Activated CD4-positive, alpha-beta T cell treated with anti-CD3 and anti-CD28 coated beads for 36 hours (primary cell): ENCODE measurements around the gene WDR33. TPM values are rescaled to one million over a fixed set of nuclear protein-coding genes. Genes with fewer than 3 reads are reported as not detected.
"Not testable (repeated sequence)": the region's sequence is repeated elsewhere in the genome, so short reads cannot be mapped to it uniquely, and the experiment has no call there.

Experiments used
- ATAC-seq: fragments of 200-7000 bp; cut with Tn5 transposase; one replicate; pipeline ENCODE4 v1.10.0; 2021; ENCODE audit warnings: mild to moderate bottlenecking, moderate library complexity
- CTCF ChIA-PET: fragments of 350-600 bp; sonication (Branson Sonifier 250); formaldehyde crosslinking; loops from one replicate; lab custom pipeline; 2021; ENCODE audit warnings: antibody characterized with exemption; lab: Charles Lee
- POLR2A ChIA-PET: fragments of 350-600 bp; sonication (Branson Sonifier 250); formaldehyde crosslinking; loops from one replicate; lab custom pipeline; 2021; ENCODE audit warnings: antibody characterized with exemption, inconsistent platforms; lab: Charles Lee
- DNase-seq: peaks from one replicate; pipeline ENCODE4 v3.0.0-alpha.2; 2020
- H3K27ac Mint-ChIP-seq: one replicate; pipeline ENCODE4 v1.8.0; 2021; ENCODE audit warnings: mixed read lengths
- H3K27me3 Mint-ChIP-seq: one replicate; pipeline ENCODE4 v1.8.0; 2021; ENCODE audit warnings: mixed read lengths
- H3K36me3 Mint-ChIP-seq: one replicate; pipeline ENCODE4 v1.8.0; 2021; ENCODE audit warnings: low read depth, mixed read lengths
- H3K4me1 Mint-ChIP-seq: one replicate; pipeline ENCODE4 v1.8.0; 2021; ENCODE audit warnings: mixed read lengths
- H3K4me3 Mint-ChIP-seq: one replicate; pipeline ENCODE4 v1.8.0; 2021; ENCODE audit warnings: mild to moderate bottlenecking, moderate library complexity, mixed read lengths
- H3K9me3 Mint-ChIP-seq: one replicate; pipeline ENCODE4 v1.8.0; 2021; ENCODE audit warnings: low read depth, mixed read lengths
- intact Hi-C, 2 experiments: fragments of 100-400 bp; cut with DNase I in 1 of 2; cut with micrococcal nuclease in 1 of 2; formaldehyde crosslinking; loops; one replicate each; pipeline versions ENCODE4 v1.14.2 to v1.15.1; 2022 to 2024; cut with DNase I, micrococcal nuclease
- total RNA-seq, 2 experiments: library from RNA; stranded (reverse); gene quantifications; one replicate each; pipeline ENCODE4 v1.2.3, GENCODE V29; 2021

The WDR33 gene
- total RNA-seq, 2 experiments from 2014 or later: 58.6 to 76.3 TPM

GRCh38 chr2:127840893-127841292 is 29.9 kb upstream of the WDR33 start:
- peaks cover 14% of the 10 kb centered on the region for H3K36me3 Mint-ChIP-seq
- POLR2A ChIA-PET: no interaction called here
- CTCF ChIA-PET: no interaction called here
- no peaks in the 10 kb centered on the region for H3K9me3 Mint-ChIP-seq
- ATAC-seq (no peak), DNase-seq (no peak)
- no peak overlapping the region for H3K4me3 Mint-ChIP-seq
- H3K4me1 Mint-ChIP-seq: peaks cover 4% of the 10 kb centered on the region
- H3K27me3 Mint-ChIP-seq: no peaks in the 10 kb centered on the region
- no peak overlapping the region for H3K27ac Mint-ChIP-seq
- intact Hi-C loops: no loop called here

- no peaks in the 10 kb centered on the region for H3K9me3 Mint-ChIP-seq
- ATAC-seq: no peak
- no peaks in the 10 kb centered on the region for H3K27me3 Mint-ChIP-seq
- no peak overlapping the region for H3K4me3 Mint-ChIP-seq
- ChIA-PET CTCF (no interaction called here), POLR2A (no interaction called here)
- intact Hi-C loops: no loop called here
- H3K27ac Mint-ChIP-seq: no peak overlapping the region
- H3K4me1 Mint-ChIP-seq: peaks cover 13% of the 10 kb centered on the region
- no peak for DNase-seq
- no peaks in the 10 kb centered on the region for H3K36me3 Mint-ChIP-seq
Measured at GRCh38 chr2:127834951-127835350, 24.0 kb upstream of the WDR33 start.

GRCh38 chr2:127829845-127830246 is 18.9 kb upstream of the WDR33 start:
- intact Hi-C loops: loop anchor here (1.0 to 2.0 kb wide), 3 partner anchors 19 to 28 kb away; partner anchors contain the start of genes WDR33 (in 2 of the 2) and POLR2D (in 1 of the 2)
- Mint-ChIP-seq H3K9me3 (peaks cover 19% of the 10 kb centered on the region), H3K27me3 (no peaks in the 10 kb centered on the region), H3K36me3 (peaks cover 15% of the 10 kb centered on the region), H3K4me1 (peaks cover 27% of the 10 kb centered on the region), H3K27ac (peak overlapping the region; percentile 78), H3K4me3 (no peak overlapping the region)
- DNase-seq (peak; percentile 83), ATAC-seq (peak; percentile 97)
- POLR2A ChIA-PET: interaction anchor here (0.7 kb wide), 1 partner anchor 376 kb away, joined by 3 read pairs; no protein-coding TSS in a partner anchor
- CTCF ChIA-PET: interaction anchor here (1.4 to 1.8 kb wide), 2 partner anchors 11 to 62 kb away, joined by 3 to 6 read pairs; no protein-coding TSS in a partner anchor

GRCh38 chr2:127826708-127827107 is 15.7 kb upstream of the WDR33 start:
- intact Hi-C loops, H3K27me3 Mint-ChIP-seq, ATAC-seq, H3K27ac Mint-ChIP-seq, POLR2A ChIA-PET, H3K4me3 Mint-ChIP-seq, DNase-seq: not testable (repeated sequence)
- Mint-ChIP-seq H3K4me1 (peaks cover 27% of the 10 kb centered on the region), H3K36me3 (peaks cover 15% of the 10 kb centered on the region), H3K9me3 (peaks cover 19% of the 10 kb centered on the region)
- CTCF ChIA-PET: interaction anchor here (2.3 kb wide), 1 partner anchor 15 kb away, joined by 8 read pairs; no protein-coding TSS in a partner anchor

- ATAC-seq (no peak), DNase-seq (no peak)
- intact Hi-C loops: no loop called here
- POLR2A ChIA-PET: no interaction called here
- Mint-ChIP-seq H3K4me1 (peaks cover 25% of the 10 kb centered on the region), H3K36me3 (peaks cover 15% of the 10 kb centered on the region), H3K27me3 (no peaks in the 10 kb centered on the region), H3K27ac (no peak overlapping the region), H3K4me3 (no peak overlapping the region), H3K9me3 (peaks cover 19% of the 10 kb centered on the region)
- CTCF ChIA-PET: interaction anchor here (0.8 kb wide), 1 partner anchor 55 kb away, joined by 3 read pairs; no protein-coding TSS in a partner anchor
Measured at GRCh38 chr2:127826047-127826446, 15.1 kb upstream of the WDR33 start.

- intact Hi-C loops: no loop called here
- Mint-ChIP-seq H3K27ac (no peak overlapping the region), H3K36me3 (peaks cover 9% of the 10 kb centered on the region), H3K9me3 (peaks cover 18% of the 10 kb centered on the region), H3K27me3 (peaks cover 11% of the 10 kb centered on the region), H3K4me1 (no peaks in the 10 kb centered on the region), H3K4me3 (no peak overlapping the region)
- DNase-seq: no peak
- ChIA-PET POLR2A (no interaction called here), CTCF (interaction anchor here (0.6 kb wide), 1 partner anchor 37 kb away, joined by 5 read pairs; no protein-coding TSS in a partner anchor)
- ATAC-seq: no peak
Measured at GRCh38 chr2:127820080-127820668, 9.2 kb upstream of the WDR33 start.

GRCh38 chr2:127818794-127819425 is 7.9 kb upstream of the WDR33 start:
- peaks cover 18% of the 10 kb centered on the region for H3K9me3 Mint-ChIP-seq
- ChIA-PET POLR2A (no interaction called here), CTCF (interaction anchor here (1.6 kb wide), 1 partner anchor 11 kb away, joined by 6 read pairs; no protein-coding TSS in a partner anchor)
- H3K36me3 Mint-ChIP-seq: peaks cover 9% of the 10 kb centered on the region
- no peak overlapping the region for H3K27ac Mint-ChIP-seq
- DNase-seq (no peak), ATAC-seq (no peak)
- no peak overlapping the region for H3K4me3 Mint-ChIP-seq
- no peaks in the 10 kb centered on the region for H3K4me1 Mint-ChIP-seq
- H3K27me3 Mint-ChIP-seq: peaks cover 11% of the 10 kb centered on the region
- intact Hi-C loops: no loop called here

- peaks cover 11% of the 10 kb centered on the region for H3K27me3 Mint-ChIP-seq
- H3K9me3 Mint-ChIP-seq: peaks cover 18% of the 10 kb centered on the region
- POLR2A ChIA-PET: interaction anchor here (0.7 kb wide), 1 partner anchor 9 kb away, joined by 3 read pairs; no protein-coding TSS in a partner anchor
- no peak overlapping the region for H3K4me3 Mint-ChIP-seq
- no peak overlapping the region for H3K27ac Mint-ChIP-seq
- H3K36me3 Mint-ChIP-seq: peaks cover 9% of the 10 kb centered on the region
- DNase-seq: no peak
- no peak for ATAC-seq
- intact Hi-C loops: no loop called here
- CTCF ChIA-PET: interaction anchor here (1.6 kb wide), 1 partner anchor 12 kb away, joined by 6 read pairs; no protein-coding TSS in a partner anchor
- no peaks in the 10 kb centered on the region for H3K4me1 Mint-ChIP-seq
Measured at GRCh38 chr2:127818241-127818640, 7.3 kb upstream of the WDR33 start.

GRCh38 chr2:127814677-127815076 is 3.7 kb upstream of the WDR33 start:
- POLR2A ChIA-PET: no interaction called here
- H3K27me3 Mint-ChIP-seq: peaks cover 11% of the 10 kb centered on the region
- intact Hi-C loops: loop anchor here in 1 of 2 experiments (5.0 kb wide), 1 partner anchor 427 kb away; the partner anchor contains the start of gene MAP3K2
- DNase-seq: no peak
- CTCF ChIA-PET: no interaction called here
- H3K9me3 Mint-ChIP-seq: peaks cover 6% of the 10 kb centered on the region
- no peak overlapping the region for H3K4me3 Mint-ChIP-seq
- no peak for ATAC-seq
- H3K27ac Mint-ChIP-seq: no peak overlapping the region
- peaks cover 11% of the 10 kb centered on the region for H3K36me3 Mint-ChIP-seq
- H3K4me1 Mint-ChIP-seq: peaks cover 12% of the 10 kb centered on the region

- H3K27ac Mint-ChIP-seq, H3K27me3 Mint-ChIP-seq, H3K9me3 Mint-ChIP-seq, DNase-seq, POLR2A ChIA-PET, H3K4me3 Mint-ChIP-seq, ATAC-seq: not testable (repeated sequence)
- H3K36me3 Mint-ChIP-seq: peaks cover 22% of the 10 kb centered on the region
- peaks cover 31% of the 10 kb centered on the region for H3K4me1 Mint-ChIP-seq
- intact Hi-C loops: loop anchor here in 1 of 2 experiments (5.0 kb wide), 1 partner anchor 425 kb away; the partner anchor contains the start of gene MAP3K2
- CTCF ChIA-PET: interaction anchor here (0.7 to 1.6 kb wide), 3 partner anchors 11 to 112 kb away, joined by 3 to 5 read pairs (median 4); partner anchors contain the start of gene SFT2D3
Measured at GRCh38 chr2:127812441-127812840, 1.5 kb upstream of the WDR33 start.
